ENCODE results near the gene MAP3K15. TPM values are rescaled to one million over a fixed set of nuclear protein-coding genes. Genes with fewer than 3 reads are reported as not detected.
"Not testable (repeated sequence)": the region's sequence is repeated elsewhere in the genome, so short reads cannot be mapped to it uniquely, and the experiment has no call there.

MAP3K15 gene
- total RNA-seq, 2 experiments from 2014 or later = 0.28 to 0.38 TPM

DNA sequence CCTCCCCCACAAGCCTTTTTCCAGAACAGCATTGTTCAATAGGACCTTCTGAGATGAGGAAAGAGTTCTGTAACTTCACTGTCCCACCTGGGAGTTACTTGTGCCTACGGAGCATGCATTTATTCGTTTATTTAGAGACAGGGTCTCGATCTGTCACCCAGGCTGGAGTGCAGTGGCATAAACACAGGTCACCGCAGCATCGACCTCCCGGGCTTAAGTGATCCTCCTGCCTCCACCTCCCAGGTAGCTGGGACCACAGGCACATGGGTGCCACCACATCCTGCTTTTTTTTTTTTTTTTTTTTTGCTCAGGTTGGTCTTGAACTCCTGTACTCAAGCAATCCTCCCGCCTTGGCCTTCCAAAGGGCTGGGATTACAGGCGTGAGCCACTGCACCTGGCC, 2.9 kb downstream of the MAP3K15 start:
- ChIA-PET POLR2A (no interaction called here), CTCF (no interaction called here)
- H3K4me3 Mint-ChIP-seq = no peak overlapping the region
- no peaks in the 10 kb centered on the region for H3K9me3 Mint-ChIP-seq
- no peaks in the 10 kb centered on the region for H3K4me1 Mint-ChIP-seq
- DNase-seq = no peak
- H3K27me3 Mint-ChIP-seq = peaks cover 23% of the 10 kb centered on the region
- H3K27ac Mint-ChIP-seq = no peak overlapping the region
- H3K36me3 Mint-ChIP-seq (ENCODE audit: low read depth) = no peaks in the 10 kb centered on the region

GRCh38 chrX:19511796-19512195, 3.5 kb downstream of the MAP3K15 start:
- POLR2A ChIA-PET; DNase-seq; CTCF ChIA-PET; H3K4me3 Mint-ChIP-seq; H3K4me1 Mint-ChIP-seq; H3K27ac Mint-ChIP-seq; H3K9me3 Mint-ChIP-seq; H3K36me3 Mint-ChIP-seq (ENCODE audit: low read depth): not testable (repeated sequence)
- H3K27me3 Mint-ChIP-seq = peaks cover 18% of the 10 kb centered on the region

GRCh38 chrX:19496711-19497110, 18.6 kb downstream of the MAP3K15 start:
- no peaks in the 10 kb centered on the region for H3K36me3 Mint-ChIP-seq (ENCODE audit: low read depth)
- CTCF ChIA-PET = no interaction called here
- no peaks in the 10 kb centered on the region for H3K9me3 Mint-ChIP-seq
- peaks cover 9% of the 10 kb centered on the region for H3K27me3 Mint-ChIP-seq
- POLR2A ChIA-PET = no interaction called here
- no peak overlapping the region for H3K27ac Mint-ChIP-seq
- no peak for DNase-seq
- H3K4me1 Mint-ChIP-seq = no peaks in the 10 kb centered on the region
- H3K4me3 Mint-ChIP-seq = no peak overlapping the region

GRCh38 chrX:19487520-19488200, 27.6 kb downstream of the MAP3K15 start:
- Mint-ChIP-seq H3K27ac (no peak overlapping the region), H3K36me3 (ENCODE audit: low read depth) (no peaks in the 10 kb centered on the region), H3K4me1 (no peaks in the 10 kb centered on the region), H3K27me3 (no peaks in the 10 kb centered on the region), H3K4me3 (no peak overlapping the region), H3K9me3 (no peaks in the 10 kb centered on the region)
- ChIA-PET POLR2A (no interaction called here), CTCF (no interaction called here)
- no peak for DNase-seq

- Mint-ChIP-seq H3K4me1 (no peaks in the 10 kb centered on the region), H3K27ac (no peak overlapping the region), H3K4me3 (no peak overlapping the region), H3K36me3 (ENCODE audit: low read depth) (peaks cover 2% of the 10 kb centered on the region), H3K27me3 (no peaks in the 10 kb centered on the region), H3K9me3 (peaks cover 2% of the 10 kb centered on the region)
- DNase-seq = no peak
- POLR2A ChIA-PET = no interaction called here
- CTCF ChIA-PET = no interaction called here
Measured at GRCh38 chrX:19479458-19479857, 35.9 kb downstream of the MAP3K15 start.

- H3K27ac Mint-ChIP-seq = not testable (repeated sequence)
Measured at GRCh38 chrX:19468383-19468782, 46.9 kb downstream of the MAP3K15 start.

GRCh38 chrX:19462879-19463278, 52.4 kb downstream of the MAP3K15 start:
- Mint-ChIP-seq H3K4me1 (no peaks in the 10 kb centered on the region), H3K27ac (no peak overlapping the region), H3K9me3 (no peaks in the 10 kb centered on the region), H3K4me3 (no peak overlapping the region), H3K36me3 (ENCODE audit: low read depth) (no peaks in the 10 kb centered on the region), H3K27me3 (peaks cover 2% of the 10 kb centered on the region)
- POLR2A ChIA-PET = no interaction called here
- CTCF ChIA-PET = no interaction called here
- DNase-seq = no peak

More at GRCh38 chrX:19468383-19468782, 46.9 kb downstream of the MAP3K15 start:
- H3K27me3 Mint-ChIP-seq; POLR2A ChIA-PET; H3K36me3 Mint-ChIP-seq (ENCODE audit: low read depth); CTCF ChIA-PET; H3K4me1 Mint-ChIP-seq; H3K9me3 Mint-ChIP-seq; H3K4me3 Mint-ChIP-seq; DNase-seq: not testable (repeated sequence)

DNA sequence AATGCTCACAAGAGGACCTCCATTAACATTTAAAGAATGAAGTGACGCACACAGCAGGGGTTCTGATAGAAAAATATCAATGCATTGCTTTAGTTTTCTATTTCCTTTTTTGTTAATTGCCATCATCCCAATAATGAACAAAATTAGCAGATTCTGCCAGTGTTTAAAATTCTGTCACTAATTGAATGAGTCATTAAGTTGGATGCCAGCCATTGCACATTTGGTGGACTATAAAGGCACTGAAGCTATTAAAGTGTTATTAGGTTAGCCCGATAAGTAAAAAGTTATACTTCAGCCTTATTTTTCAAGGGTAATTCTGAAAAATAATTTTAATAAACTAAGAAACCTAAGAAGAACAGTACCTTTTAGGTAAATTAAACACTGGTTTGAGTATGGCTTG, 53.1 kb downstream of the MAP3K15 start:
- no peak overlapping the region for H3K27ac Mint-ChIP-seq
- no peak overlapping the region for H3K4me3 Mint-ChIP-seq
- H3K9me3 Mint-ChIP-seq = no peaks in the 10 kb centered on the region
- no peaks in the 10 kb centered on the region for H3K4me1 Mint-ChIP-seq
- CTCF ChIA-PET = no interaction called here
- H3K27me3 Mint-ChIP-seq = peaks cover 2% of the 10 kb centered on the region
- POLR2A ChIA-PET = no interaction called here
- DNase-seq = no peak
- H3K36me3 Mint-ChIP-seq (ENCODE audit: low read depth) = no peaks in the 10 kb centered on the region

DNA sequence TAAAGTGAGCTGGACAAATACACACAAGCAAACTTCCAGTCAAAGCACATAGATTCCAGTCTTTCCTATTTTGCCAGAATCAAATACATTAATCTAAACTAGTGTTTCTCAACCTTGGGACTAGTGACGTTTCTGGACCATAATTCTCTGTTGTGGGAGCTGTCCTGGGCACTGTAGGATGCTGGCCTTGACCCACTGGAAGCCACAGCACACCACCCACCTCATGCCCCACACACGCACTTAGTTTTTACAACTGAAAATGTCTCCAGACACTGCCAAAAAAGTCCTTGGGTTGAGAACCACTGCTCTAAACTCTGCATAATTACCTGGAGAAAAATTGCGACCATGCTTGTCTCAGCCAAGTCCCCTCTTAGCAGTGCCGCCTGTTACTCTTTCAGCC, 57.6 kb downstream of the MAP3K15 start:
- Mint-ChIP-seq H3K4me3 (no peak overlapping the region), H3K27me3 (no peaks in the 10 kb centered on the region), H3K9me3 (no peaks in the 10 kb centered on the region), H3K27ac (no peak overlapping the region), H3K36me3 (ENCODE audit: low read depth) (no peaks in the 10 kb centered on the region), H3K4me1 (no peaks in the 10 kb centered on the region)
- ChIA-PET POLR2A (no interaction called here), CTCF (no interaction called here)
- DNase-seq = no peak

- ChIA-PET POLR2A (no interaction called here), CTCF (no interaction called here)
- Mint-ChIP-seq H3K4me1 (no peaks in the 10 kb centered on the region), H3K36me3 (ENCODE audit: low read depth) (no peaks in the 10 kb centered on the region), H3K27ac (no peak overlapping the region), H3K4me3 (no peak overlapping the region), H3K9me3 (no peaks in the 10 kb centered on the region), H3K27me3 (peaks cover 4% of the 10 kb centered on the region)
- no peak for DNase-seq
Measured at GRCh38 chrX:19448077-19448476, 67.2 kb downstream of the MAP3K15 start.

- H3K4me1 Mint-ChIP-seq = no peaks in the 10 kb centered on the region
- CTCF ChIA-PET = no interaction called here
- H3K36me3 Mint-ChIP-seq (ENCODE audit: low read depth) = no peaks in the 10 kb centered on the region
- H3K27ac Mint-ChIP-seq = no peak overlapping the region
- no peaks in the 10 kb centered on the region for H3K9me3 Mint-ChIP-seq
- POLR2A ChIA-PET = no interaction called here
- peaks cover 3% of the 10 kb centered on the region for H3K27me3 Mint-ChIP-seq
- H3K4me3 Mint-ChIP-seq = no peak overlapping the region
- no peak for DNase-seq
Measured at GRCh38 chrX:19446397-19446796, 68.9 kb downstream of the MAP3K15 start.

GRCh38 chrX:19445772-19446171, 69.5 kb downstream of the MAP3K15 start:
- POLR2A ChIA-PET; DNase-seq; H3K36me3 Mint-ChIP-seq (ENCODE audit: low read depth); H3K4me3 Mint-ChIP-seq; H3K4me1 Mint-ChIP-seq; H3K9me3 Mint-ChIP-seq; H3K27ac Mint-ChIP-seq; H3K27me3 Mint-ChIP-seq; CTCF ChIA-PET: not testable (repeated sequence)

GRCh38 chrX:19443869-19444526, 71.3 kb downstream of the MAP3K15 start:
- DNase-seq = no peak
- Mint-ChIP-seq H3K27ac (no peak overlapping the region), H3K4me1 (no peaks in the 10 kb centered on the region), H3K27me3 (no peaks in the 10 kb centered on the region), H3K4me3 (no peak overlapping the region), H3K9me3 (no peaks in the 10 kb centered on the region), H3K36me3 (ENCODE audit: low read depth) (no peaks in the 10 kb centered on the region)
- ChIA-PET CTCF (no interaction called here), POLR2A (no interaction called here)

GRCh38 chrX:19440713-19441112, 74.6 kb downstream of the MAP3K15 start:
- no peak overlapping the region for H3K27ac Mint-ChIP-seq
- H3K4me3 Mint-ChIP-seq = no peak overlapping the region
- no peaks in the 10 kb centered on the region for H3K36me3 Mint-ChIP-seq (ENCODE audit: low read depth)
- ChIA-PET POLR2A (no interaction called here), CTCF (no interaction called here)
- no peak for DNase-seq
- H3K9me3 Mint-ChIP-seq = no peaks in the 10 kb centered on the region
- H3K4me1 Mint-ChIP-seq = no peaks in the 10 kb centered on the region
- H3K27me3 Mint-ChIP-seq = no peaks in the 10 kb centered on the region
